Memory B cell (primary cell): ENCODE data around the gene GSE1.

ENCODE experiments used
- ATAC-seq: fragments of 150-1000 bp; cut with Tn5 transposase; 2 replicates; pipeline ENCODE4 v1.10.0; 2021; ENCODE audit warnings: low read depth, mild to moderate bottlenecking, moderate library complexity
- DNase-seq, 2 donors: peaks; one replicate each; pipeline ENCODE4 v3.0.0; 2022; ENCODE audit warnings: low spot score in 2 of 2
- H3K27ac Mint-ChIP-seq: one replicate; pipeline ENCODE4 v1.8.0; 2022; ENCODE audit warnings: mild to moderate bottlenecking, moderate library complexity, mixed read lengths
- H3K27me3 Mint-ChIP-seq: one replicate; pipeline ENCODE4 v1.8.0; 2022; ENCODE audit warnings: mixed read lengths
- H3K36me3 Mint-ChIP-seq: one replicate; pipeline ENCODE4 v1.8.0; 2022; ENCODE audit warnings: mild to moderate bottlenecking, mixed read lengths
- H3K4me1 Mint-ChIP-seq: one replicate; pipeline ENCODE4 v1.8.0; 2022; ENCODE audit warnings: mixed read lengths
- H3K4me3 Mint-ChIP-seq: one replicate; pipeline ENCODE4 v1.8.0; 2022; ENCODE audit warnings: mild to moderate bottlenecking, moderate library complexity, mixed read lengths
- H3K9me3 Mint-ChIP-seq: one replicate; pipeline ENCODE4 v1.8.0; 2022; ENCODE audit warnings: mixed read lengths

The GSE1 gene

DNA sequence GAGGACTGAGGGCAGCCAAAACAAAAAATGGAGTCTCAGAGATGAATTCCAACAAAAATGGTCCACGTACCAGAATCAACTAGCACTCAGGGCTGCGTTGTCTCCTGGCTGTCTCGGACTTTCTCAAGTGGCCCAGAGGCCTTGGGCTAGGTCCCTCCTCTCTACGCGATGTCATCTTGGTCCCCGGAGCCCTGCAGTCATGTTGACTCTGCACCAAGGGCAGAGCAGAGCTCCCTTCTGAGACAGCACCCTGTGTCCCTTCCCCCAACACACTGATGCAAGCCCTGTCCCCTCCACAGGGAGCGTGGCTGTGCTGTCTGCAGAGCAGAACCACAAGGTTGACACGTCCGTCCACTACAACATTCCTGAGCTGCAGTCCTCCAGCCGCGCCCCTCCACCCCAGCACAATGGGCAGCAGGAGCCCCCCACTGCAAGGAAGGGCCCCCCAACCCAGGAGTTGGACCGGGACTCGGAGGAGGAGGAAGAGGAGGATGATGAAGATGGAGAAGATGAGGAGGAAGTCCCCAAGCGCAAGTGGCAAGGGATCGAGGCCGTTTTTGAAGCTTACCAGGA, 54.8 kb downstream of the GSE1 start:
- ATAC-seq, result no peak
- DNase-seq, result no peak
- Mint-ChIP-seq H3K27me3 (no peaks in the 10 kb centered on the region), H3K4me3 (no peak overlapping the region), H3K9me3 (no peaks in the 10 kb centered on the region), H3K27ac (no peak overlapping the region), H3K36me3 (peaks cover 40% of the 10 kb centered on the region), H3K4me1 (no peaks in the 10 kb centered on the region)

DNA sequence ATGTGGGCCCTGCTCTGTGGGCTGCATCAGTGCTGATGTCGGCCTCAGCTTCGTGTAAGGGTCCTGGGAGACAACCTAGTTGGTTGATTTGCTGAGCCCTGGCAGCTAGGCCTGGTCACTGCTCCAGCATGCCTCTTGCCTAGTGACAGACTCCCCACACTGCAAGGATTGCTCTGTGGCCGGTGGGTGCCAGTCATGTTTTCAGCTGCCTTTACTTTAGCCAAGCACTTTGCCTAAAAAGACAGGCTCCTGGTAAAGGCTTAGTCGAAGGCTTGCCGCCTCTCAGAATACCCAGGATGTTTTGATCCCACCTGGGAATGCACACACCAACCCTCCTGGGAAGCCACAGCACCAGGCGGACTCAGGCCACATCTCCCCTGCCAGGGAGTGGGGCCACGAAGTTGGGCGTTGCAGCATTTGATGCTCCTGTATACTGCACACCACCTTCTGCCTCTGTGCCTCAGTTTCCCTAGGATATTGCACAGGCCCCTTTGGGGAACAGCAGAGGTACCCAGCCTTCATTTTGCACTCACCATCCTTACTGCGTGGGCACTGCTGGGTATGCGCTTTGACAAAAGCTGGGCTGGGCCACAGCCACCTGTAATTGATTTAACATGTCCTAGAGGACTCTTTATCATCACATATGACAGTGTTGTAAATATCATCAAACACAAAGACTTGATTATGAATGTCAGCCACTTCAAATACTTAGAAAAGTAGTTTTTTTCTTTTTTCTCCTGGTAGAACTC, 55.7 kb downstream of the GSE1 start:
- DNase-seq (no peak), ATAC-seq (no peak)
- Mint-ChIP-seq H3K27ac (no peak overlapping the region), H3K27me3 (no peaks in the 10 kb centered on the region), H3K4me1 (no peaks in the 10 kb centered on the region), H3K4me3 (no peak overlapping the region), H3K36me3 (peaks cover 36% of the 10 kb centered on the region), H3K9me3 (no peaks in the 10 kb centered on the region)

DNA sequence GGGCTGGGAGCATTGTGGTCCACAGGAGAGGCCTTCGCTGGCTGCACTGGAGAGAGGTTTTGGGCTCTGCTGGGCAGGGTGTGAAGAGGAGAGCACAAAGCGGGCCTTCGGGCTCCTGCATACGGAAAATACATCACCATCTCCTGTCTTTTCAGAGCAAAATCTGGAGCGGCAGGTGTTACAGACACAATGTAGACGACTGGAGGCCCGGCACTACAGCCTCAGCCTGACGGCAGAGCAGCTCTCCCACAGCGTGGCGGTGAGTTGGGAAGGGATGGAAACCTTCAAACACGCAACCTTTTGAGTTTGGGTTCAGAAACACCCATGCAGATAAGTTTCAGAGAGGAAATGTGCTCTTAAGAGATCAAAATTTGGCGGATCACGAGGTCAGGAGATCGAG, 57.7 kb downstream of the GSE1 start:
- Mint-ChIP-seq H3K36me3 (peaks cover 34% of the 10 kb centered on the region), H3K27ac (no peak overlapping the region)
- ATAC-seq, result no peak

DNA sequence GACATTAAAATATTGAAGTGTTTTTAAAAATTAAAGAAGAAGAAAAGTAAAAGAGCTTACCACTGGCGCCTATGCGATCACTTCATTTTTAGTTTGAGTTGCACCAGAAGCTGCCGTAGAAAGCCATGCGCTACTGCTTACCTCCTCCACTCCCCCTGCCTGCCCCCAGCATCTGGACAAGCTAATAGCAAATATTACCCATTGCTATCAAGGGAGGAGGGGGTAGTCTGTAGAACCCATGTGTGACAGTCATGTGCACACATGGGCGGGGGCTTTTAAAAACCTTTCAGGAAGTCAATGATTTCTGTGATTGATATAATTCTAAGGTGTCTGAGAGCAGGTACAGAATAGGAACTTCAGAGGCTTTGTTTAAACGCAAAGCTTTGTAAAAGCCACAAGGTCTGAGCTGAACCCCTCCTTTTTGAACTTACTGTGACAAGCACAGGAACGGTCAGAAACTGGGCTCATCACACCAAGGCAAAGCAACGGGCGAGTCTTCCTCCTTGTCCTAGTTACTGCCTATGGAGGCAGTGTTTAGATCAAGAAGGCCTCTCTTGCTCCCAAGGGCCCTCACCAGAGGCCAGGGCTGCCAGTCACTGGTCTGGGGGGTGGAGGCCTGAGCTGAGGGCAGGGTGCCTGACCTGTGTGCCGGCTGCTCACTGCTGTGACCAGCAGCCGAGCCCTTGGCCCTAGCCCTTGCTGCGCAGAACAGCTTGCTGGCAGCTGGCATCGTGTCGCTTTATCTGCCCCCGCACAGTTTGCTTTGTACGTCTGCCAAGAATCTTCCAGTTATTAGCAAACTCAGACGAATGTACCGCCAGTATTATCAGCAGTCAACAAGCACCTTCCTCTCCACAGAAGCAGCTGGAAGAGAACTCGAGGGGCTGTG, 60.7 kb downstream of the GSE1 start:
- no peak overlapping the region for H3K4me3 Mint-ChIP-seq
- no peak for ATAC-seq
- no peaks in the 10 kb centered on the region for H3K9me3 Mint-ChIP-seq
- no peaks in the 10 kb centered on the region for H3K4me1 Mint-ChIP-seq
- peaks cover 22% of the 10 kb centered on the region for H3K36me3 Mint-ChIP-seq
- DNase-seq, result no peak
- no peak overlapping the region for H3K27ac Mint-ChIP-seq
- no peaks in the 10 kb centered on the region for H3K27me3 Mint-ChIP-seq

More for the DNA sequence above, 57.7 kb downstream of the GSE1 start:
- no peaks in the 10 kb centered on the region for H3K4me1 Mint-ChIP-seq
- H3K27me3 Mint-ChIP-seq, result no peaks in the 10 kb centered on the region
- H3K4me3 Mint-ChIP-seq, result no peak overlapping the region
- H3K9me3 Mint-ChIP-seq, result no peaks in the 10 kb centered on the region
- DNase-seq, result no peak

DNA sequence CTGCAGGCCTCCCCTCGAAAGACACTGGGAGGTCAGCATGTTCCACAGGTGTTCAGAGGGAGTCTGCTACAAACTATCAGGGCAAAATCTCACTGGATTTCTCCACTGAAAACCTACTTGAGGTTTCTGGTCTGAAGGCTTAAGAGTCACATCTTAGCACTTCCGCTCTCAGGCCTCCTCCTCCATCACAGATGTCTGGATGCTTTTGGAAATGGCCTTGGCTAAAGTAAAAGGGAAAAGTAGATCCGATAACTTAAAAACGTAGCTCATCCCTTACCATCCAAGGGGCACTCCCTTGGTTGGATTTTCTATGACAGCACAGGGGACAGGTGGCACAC, 61.3 kb downstream of the GSE1 start:
- H3K4me3 Mint-ChIP-seq, result no peak overlapping the region
- no peaks in the 10 kb centered on the region for H3K27me3 Mint-ChIP-seq
- no peak for DNase-seq
- peaks cover 20% of the 10 kb centered on the region for H3K36me3 Mint-ChIP-seq
- H3K4me1 Mint-ChIP-seq, result no peaks in the 10 kb centered on the region
- H3K27ac Mint-ChIP-seq, result peak overlapping the region; percentile 68
- no peaks in the 10 kb centered on the region for H3K9me3 Mint-ChIP-seq
- ATAC-seq, result no peak

DNA sequence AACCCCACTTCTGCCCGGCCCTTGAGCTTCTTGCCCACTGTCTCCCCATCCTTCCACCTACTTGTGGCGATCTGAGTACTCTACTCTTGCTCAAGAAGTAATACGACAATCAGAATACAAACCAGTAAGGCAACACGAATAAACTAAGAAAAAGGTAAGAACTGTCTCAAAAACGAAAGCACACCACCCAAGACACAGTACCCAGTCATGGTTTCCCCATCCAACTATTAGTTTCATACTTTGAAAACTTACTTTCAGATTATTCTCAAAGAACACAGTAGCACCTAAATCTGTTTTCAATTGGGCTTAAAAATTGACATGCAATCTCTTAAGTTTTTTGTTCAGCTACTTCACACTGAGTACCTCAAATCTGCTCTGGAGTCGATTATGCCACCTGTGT, 61.7 kb downstream of the GSE1 start:
- H3K27ac Mint-ChIP-seq, result peak overlapping the region; percentile 68

DNA sequence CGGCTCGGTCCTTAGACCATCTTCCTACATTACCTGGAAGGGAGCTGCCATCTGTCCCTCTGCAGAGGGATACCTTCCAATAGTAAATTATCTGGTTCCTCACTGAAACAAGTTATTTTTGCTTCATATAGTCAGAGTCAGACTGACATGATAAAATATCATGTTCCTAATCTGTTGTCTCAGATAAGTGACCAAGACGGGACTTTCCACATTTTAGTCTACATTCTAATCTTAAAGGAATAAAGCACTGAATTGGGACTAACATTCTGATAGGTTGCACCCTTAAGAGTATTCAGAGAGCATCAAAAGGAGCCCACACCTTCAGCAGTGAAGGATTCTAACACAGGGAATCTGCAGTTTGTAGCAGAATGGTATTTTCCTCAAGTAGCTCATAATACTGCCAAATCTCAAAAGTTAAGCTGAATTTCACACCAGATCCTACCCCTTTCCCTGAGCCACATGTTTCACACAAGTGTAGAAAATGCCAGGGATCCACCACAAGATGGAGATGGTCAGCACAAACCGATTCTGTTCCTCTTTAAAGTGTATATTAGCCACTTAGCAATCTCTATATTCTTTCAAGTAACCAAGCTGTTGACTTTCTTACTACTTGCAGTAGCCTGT, 62.2 kb downstream of the GSE1 start:
- Mint-ChIP-seq H3K27ac (peak overlapping the region; percentile 68), H3K9me3 (no peaks in the 10 kb centered on the region), H3K4me3 (no peak overlapping the region), H3K4me1 (peaks cover 3% of the 10 kb centered on the region), H3K27me3 (no peaks in the 10 kb centered on the region), H3K36me3 (peaks cover 14% of the 10 kb centered on the region)
- DNase-seq, result no peak
- ATAC-seq, result no peak

More for the DNA sequence above, 61.7 kb downstream of the GSE1 start:
- ATAC-seq (no peak), DNase-seq (no peak)
- peaks cover 16% of the 10 kb centered on the region for H3K36me3 Mint-ChIP-seq
- no peaks in the 10 kb centered on the region for H3K4me1 Mint-ChIP-seq
- no peaks in the 10 kb centered on the region for H3K27me3 Mint-ChIP-seq
- no peak overlapping the region for H3K4me3 Mint-ChIP-seq
- no peaks in the 10 kb centered on the region for H3K9me3 Mint-ChIP-seq

DNA sequence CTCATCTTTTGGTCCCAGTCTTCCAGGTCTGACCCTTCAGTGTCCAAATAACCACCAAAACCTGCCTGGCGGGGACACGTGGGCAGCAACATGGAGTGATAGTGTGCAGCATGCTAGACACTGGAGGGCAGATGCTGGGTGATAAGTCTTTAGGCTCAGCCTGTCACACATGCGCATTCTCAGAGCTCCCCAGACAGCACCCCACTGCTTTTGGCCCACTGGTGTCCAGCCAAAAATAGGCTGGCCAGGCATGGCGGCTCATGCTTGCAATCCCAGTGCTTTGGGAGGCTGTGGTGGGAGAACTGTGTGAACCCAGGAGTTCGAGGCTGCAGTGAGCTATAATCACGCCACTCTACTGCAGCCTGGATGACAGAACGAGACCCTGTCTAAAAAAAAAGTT, 63.3 kb downstream of the GSE1 start:
- H3K36me3 Mint-ChIP-seq, result peaks cover 11% of the 10 kb centered on the region
- no peak for DNase-seq
- no peaks in the 10 kb centered on the region for H3K9me3 Mint-ChIP-seq
- H3K4me3 Mint-ChIP-seq, result no peak overlapping the region
- H3K27ac Mint-ChIP-seq, result no peak overlapping the region
- no peaks in the 10 kb centered on the region for H3K27me3 Mint-ChIP-seq
- no peak for ATAC-seq
- H3K4me1 Mint-ChIP-seq, result peaks cover 11% of the 10 kb centered on the region

DNA sequence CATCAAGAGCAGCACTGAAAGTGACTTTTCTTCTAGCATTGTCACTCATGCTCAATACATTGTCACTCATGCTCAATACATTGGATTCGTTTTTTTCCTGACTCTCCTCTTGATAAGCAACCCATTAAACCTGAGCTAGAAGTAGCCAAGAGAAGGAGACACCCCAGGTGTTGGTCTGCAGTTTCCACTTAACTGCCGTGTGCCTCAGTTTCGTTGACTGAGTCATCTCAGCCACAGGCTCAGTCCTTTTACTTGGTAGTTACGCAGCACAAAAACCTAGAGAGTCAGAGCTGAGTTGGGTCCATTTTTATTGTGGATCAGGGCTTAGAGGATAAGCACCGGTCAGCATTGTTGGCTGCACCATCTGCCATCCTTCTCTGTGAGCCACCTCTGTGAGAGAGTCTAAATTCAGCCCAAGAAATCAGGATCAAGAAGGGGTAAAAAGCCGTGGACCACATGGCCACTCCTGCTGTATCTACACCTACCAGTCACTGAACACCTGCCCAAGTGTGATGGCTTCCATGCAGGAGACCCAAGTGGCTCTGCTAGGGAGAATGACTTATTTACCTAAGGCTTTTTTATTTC, 64.4 kb downstream of the GSE1 start:
- Mint-ChIP-seq H3K27me3 (no peaks in the 10 kb centered on the region), H3K9me3 (no peaks in the 10 kb centered on the region), H3K27ac (peak overlapping the region; percentile 58), H3K4me1 (peaks cover 11% of the 10 kb centered on the region), H3K36me3 (peaks cover 11% of the 10 kb centered on the region), H3K4me3 (no peak overlapping the region)
- DNase-seq (no peak), ATAC-seq (no peak)

DNA sequence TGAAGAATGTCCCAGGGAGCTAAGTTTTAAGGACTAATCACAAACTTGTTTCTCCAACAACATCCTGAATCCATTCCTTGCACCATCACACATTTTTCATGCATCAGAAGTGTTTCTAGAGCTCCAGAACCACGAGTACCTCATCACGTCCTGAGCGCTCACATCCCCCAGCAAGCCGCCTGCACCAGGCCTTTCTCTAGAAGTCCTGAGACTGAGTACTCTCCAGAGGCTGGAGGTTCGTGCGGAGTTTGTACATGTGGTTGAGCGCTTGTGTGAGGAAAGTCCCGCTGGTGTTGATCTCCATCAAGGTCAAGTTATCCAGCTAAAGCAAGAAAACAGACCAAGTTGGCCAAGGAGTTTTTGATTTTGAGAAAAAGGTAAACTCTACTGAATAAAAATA, 64.9 kb downstream of the GSE1 start:
- Mint-ChIP-seq H3K27ac (no peak overlapping the region), H3K9me3 (no peaks in the 10 kb centered on the region), H3K27me3 (no peaks in the 10 kb centered on the region), H3K36me3 (peaks cover 8% of the 10 kb centered on the region), H3K4me1 (peaks cover 11% of the 10 kb centered on the region), H3K4me3 (no peak overlapping the region)
- ATAC-seq (no peak), DNase-seq (no peak)

DNA sequence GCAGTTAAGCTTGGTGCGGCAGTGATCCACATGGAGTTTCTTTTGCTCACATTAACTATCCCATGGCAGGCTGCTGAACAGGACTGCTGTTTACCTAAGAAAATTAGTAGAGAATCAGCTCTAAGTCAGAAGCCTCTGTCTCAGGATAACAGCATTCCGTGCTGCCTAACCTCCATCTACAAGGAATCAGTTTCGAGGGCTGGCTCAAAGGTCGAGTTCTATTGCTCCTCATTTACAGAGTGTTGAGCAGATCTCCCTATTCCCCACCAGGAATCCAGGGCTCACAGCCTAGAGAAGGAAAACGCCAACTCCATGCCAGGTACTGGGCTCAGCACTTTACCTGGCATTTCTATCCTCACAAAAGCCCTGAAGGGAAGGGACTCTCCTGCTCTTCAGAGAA, 65.7 kb downstream of the GSE1 start:
- Mint-ChIP-seq H3K9me3 (no peaks in the 10 kb centered on the region), H3K27me3 (no peaks in the 10 kb centered on the region), H3K4me3 (no peak overlapping the region), H3K36me3 (peaks cover 8% of the 10 kb centered on the region), H3K4me1 (peaks cover 13% of the 10 kb centered on the region), H3K27ac (no peak overlapping the region)
- no peak for DNase-seq
- ATAC-seq, result no peak

DNA sequence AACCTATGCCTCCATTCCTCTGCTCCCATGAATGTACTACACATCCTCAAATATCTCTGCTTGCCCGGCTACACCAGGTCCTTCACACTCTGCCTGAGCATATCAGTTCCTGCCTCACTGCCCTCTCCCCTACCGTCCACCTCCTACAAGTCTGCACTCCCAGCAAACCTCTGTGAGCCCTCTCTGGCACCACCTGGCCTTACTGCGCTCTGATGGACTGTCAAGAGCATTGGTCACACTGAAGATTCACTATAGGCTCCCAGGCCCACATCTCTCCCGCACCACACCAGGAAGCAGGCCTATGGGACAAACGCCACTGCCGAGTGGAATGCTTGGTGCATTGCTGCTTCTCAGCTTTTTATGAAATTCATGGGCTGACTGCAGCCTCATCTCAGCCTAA, 66.7 kb downstream of the GSE1 start:
- no peaks in the 10 kb centered on the region for H3K9me3 Mint-ChIP-seq
- no peaks in the 10 kb centered on the region for H3K27me3 Mint-ChIP-seq
- ATAC-seq (no peak), DNase-seq (no peak)
- H3K4me3 Mint-ChIP-seq, result no peak overlapping the region
- peaks cover 3% of the 10 kb centered on the region for H3K36me3 Mint-ChIP-seq
- H3K27ac Mint-ChIP-seq, result no peak overlapping the region
- H3K4me1 Mint-ChIP-seq, result peaks cover 13% of the 10 kb centered on the region

DNA sequence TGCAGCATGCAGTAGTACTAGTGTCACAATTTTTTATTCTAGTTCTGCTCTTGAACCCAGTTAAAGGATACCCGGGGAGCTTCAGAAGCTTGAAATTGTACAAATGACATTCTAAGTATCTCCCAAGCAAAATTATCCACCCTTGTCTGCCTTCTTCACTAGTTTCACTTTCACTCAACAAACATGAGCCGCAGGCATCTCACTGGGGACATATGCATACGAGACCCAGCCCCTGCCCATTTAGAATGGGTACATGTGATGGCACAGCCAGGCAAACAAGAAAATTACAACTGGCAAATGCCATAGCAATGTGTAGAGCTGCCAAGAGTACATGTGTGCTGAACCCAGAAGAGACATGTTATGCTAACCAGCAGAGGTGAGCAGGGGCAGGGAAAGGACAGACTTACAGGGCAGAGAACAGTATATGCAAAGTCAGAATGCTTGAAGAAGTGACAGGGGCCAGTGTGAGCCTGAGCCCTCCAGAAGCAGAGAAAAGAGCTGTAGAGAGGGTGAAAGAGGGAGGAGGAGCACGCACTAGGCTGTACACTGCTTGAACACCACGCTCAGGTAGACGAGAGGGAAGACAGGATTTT, 67.3 kb downstream of the GSE1 start:
- no peaks in the 10 kb centered on the region for H3K27me3 Mint-ChIP-seq
- DNase-seq (peak; percentile 11 to 19), ATAC-seq (peak; percentile 88)
- no peaks in the 10 kb centered on the region for H3K9me3 Mint-ChIP-seq
- peak overlapping the region; percentile 56 for H3K4me3 Mint-ChIP-seq
- no peaks in the 10 kb centered on the region for H3K36me3 Mint-ChIP-seq
- H3K4me1 Mint-ChIP-seq, result peaks cover 13% of the 10 kb centered on the region
- H3K27ac Mint-ChIP-seq, result peak overlapping the region; percentile 8
